ENCODE data around the gene MARCHF3.

DNA sequence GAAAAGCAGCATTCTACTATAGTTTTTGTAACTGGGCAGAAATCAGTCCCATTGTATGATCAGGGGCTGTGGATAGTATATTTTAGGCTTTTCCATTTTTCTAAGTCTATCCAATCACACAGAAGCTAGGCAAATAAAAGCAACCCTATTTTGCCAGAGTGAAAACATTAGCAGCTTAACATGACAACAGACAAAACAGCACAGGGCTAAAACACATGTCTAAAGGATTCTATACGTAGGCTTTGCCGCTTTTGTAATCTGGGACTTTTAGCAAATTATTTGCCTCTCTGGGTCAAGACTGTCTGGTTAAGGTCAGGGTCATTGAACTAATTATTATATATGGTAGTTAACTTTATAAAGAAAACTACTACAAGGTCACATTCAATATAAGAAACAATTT is 4.2 kb downstream of the MARCHF3 start:
- TF ChIP-seq, protein P1, sequence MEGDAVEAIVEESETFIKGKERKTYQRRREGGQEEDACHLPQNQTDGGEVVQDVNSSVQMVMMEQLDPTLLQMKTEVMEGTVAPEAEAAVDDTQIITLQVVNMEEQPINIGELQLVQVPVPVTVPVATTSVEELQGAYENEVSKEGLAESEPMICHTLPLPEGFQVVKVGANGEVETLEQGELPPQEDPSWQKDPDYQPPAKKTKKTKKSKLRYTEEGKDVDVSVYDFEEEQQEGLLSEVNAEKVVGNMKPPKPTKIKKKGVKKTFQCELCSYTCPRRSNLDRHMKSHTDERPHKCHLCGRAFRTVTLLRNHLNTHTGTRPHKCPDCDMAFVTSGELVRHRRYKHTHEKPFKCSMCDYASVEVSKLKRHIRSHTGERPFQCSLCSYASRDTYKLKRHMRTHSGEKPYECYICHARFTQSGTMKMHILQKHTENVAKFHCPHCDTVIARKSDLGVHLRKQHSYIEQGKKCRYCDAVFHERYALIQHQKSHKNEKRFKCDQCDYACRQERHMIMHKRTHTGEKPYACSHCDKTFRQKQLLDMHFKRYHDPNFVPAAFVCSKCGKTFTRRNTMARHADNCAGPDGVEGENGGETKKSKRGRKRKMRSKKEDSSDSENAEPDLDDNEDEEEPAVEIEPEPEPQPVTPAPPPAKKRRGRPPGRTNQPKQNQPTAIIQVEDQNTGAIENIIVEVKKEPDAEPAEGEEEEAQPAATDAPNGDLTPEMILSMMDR (conservative IDR thresholded peaks at IDR 0.05; ENCODE audit: low read length), result no peak
- no peak for TF ChIP-seq EZH2phosphoT487 (IDR thresholded peaks at IDR 0.05; ENCODE audit: borderline replicate concordance)

All from Loucy (cell line).